Activated CD4-positive, alpha-beta memory T cell treated with anti-CD3 and anti-CD28 coated beads, Interleukin-2, amount 10 ng/mL, durations not matched to agents 7 days and 5 days (primary cell): ENCODE results near the gene TSHR. TPM values are rescaled to one million over a fixed set of nuclear protein-coding genes. Genes with fewer than 3 reads are reported as not detected.
"Not testable (repeated sequence)": the region's sequence is repeated elsewhere in the genome, so short reads cannot be mapped to it uniquely, and the experiment has no call there.

Experiments
- CTCF ChIA-PET: fragments of 350-600 bp; sonication (Branson Sonifier 250); formaldehyde crosslinking; loops from one replicate; lab custom pipeline; 2021; ENCODE audit warnings: antibody characterized with exemption, inconsistent platforms; lab: Charles Lee
- POLR2A ChIA-PET: fragments of 350-600 bp; sonication (Branson Sonifier 250); formaldehyde crosslinking; loops from one replicate; lab custom pipeline; 2021; ENCODE audit warnings: antibody characterized with exemption; lab: Charles Lee
- DNase-seq: peaks from one replicate; pipeline ENCODE4 v3.0.0-alpha.2; 2020
- H3K27ac Mint-ChIP-seq: one replicate; pipeline ENCODE4 v1.8.0; 2021; ENCODE audit warnings: mild to moderate bottlenecking, mixed read lengths
- H3K27me3 Mint-ChIP-seq: one replicate; pipeline ENCODE4 v1.8.0; 2021; ENCODE audit warnings: mixed read lengths
- H3K36me3 Mint-ChIP-seq: one replicate; pipeline ENCODE4 v1.8.0; 2021; ENCODE audit warnings: low read depth, mixed read lengths
- H3K4me1 Mint-ChIP-seq: one replicate; pipeline ENCODE4 v1.8.0; 2021; ENCODE audit warnings: mixed read lengths
- H3K4me3 Mint-ChIP-seq: one replicate; pipeline ENCODE4 v1.8.0; 2021; ENCODE audit warnings: mild to moderate bottlenecking, mixed read lengths
- H3K9me3 Mint-ChIP-seq: one replicate; pipeline ENCODE4 v1.8.0; 2021; ENCODE audit warnings: mixed read lengths
- total RNA-seq, 2 experiments: library from RNA; stranded (reverse); gene quantifications; one replicate each; pipeline ENCODE4 v1.2.3, GENCODE V29; 2021

The TSHR gene
- total RNA-seq, 2 experiments from 2014 or later: 0.70 to 1.6 TPM

DNA sequence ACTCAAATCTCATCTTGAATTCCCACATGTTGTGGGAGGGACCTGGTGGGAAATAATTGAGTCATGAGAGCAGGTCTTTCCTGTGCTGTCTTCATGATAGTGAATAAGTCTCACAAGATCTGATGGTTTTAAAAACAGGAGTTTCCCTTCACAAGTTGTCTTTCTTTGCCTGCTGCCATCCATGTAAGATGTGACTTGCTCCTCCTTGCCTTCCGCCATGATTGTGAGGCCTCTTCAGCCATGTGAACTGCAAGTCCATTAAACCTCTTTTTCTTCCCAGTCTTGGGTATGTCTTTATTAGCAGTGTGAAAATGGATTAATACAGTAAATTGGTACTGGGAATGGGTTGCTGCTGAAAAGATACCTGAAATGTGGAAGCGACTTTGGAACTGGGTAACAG is 98.6 kb downstream of the TSHR start:
- POLR2A ChIA-PET, H3K36me3 Mint-ChIP-seq, CTCF ChIA-PET, DNase-seq, H3K27ac Mint-ChIP-seq, H3K27me3 Mint-ChIP-seq, H3K4me3 Mint-ChIP-seq, H3K4me1 Mint-ChIP-seq: not testable (repeated sequence)
- peaks cover 12% of the 10 kb centered on the region for H3K9me3 Mint-ChIP-seq

DNA sequence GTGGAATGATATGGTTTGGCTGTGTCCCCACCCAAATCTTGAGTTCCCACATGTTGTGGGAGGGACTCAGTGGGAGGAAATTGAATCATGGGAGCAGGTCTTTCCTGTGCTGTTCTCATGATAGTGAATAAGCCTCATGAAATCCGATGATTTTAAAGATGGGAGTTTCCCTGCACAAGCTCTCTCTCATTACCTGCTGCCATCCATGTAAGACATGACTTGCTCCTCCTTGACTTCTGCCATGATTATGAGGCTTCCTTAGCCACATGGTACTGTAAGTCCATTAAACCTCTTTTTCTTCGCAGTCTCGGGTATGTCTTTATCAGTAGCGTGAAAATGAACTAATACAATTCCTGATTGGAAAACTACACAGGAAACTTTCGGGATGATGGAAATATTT is 100.5 kb downstream of the TSHR start:
- no peak overlapping the region for H3K27ac Mint-ChIP-seq
- H3K27me3 Mint-ChIP-seq: peaks cover 8% of the 10 kb centered on the region
- H3K36me3 Mint-ChIP-seq: no peaks in the 10 kb centered on the region
- ChIA-PET CTCF (no interaction called here), POLR2A (no interaction called here)
- DNase-seq: no peak
- no peaks in the 10 kb centered on the region for H3K4me1 Mint-ChIP-seq
- H3K9me3 Mint-ChIP-seq: peaks cover 12% of the 10 kb centered on the region
- no peak overlapping the region for H3K4me3 Mint-ChIP-seq

DNA sequence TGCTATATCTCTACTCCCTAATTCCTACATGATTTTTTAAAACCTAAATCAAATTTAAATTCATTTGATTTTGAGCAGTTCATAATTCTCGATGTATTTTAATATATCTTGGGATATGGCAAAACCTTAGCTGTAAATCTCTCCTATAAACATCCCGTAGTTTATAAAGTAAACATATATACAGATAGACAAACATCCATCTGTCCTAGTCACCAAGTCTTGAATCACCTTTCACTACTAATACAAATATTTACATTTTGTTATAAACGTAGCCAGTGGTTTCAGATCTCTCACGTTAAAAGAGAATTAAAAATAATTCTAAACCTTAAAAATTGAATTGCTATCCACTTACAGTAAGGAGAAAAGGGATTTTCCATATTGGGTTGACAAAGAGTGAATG is 107.0 kb downstream of the TSHR start:
- Mint-ChIP-seq H3K27me3 (peaks cover 4% of the 10 kb centered on the region), H3K4me3 (no peak overlapping the region), H3K36me3 (no peaks in the 10 kb centered on the region), H3K9me3 (no peaks in the 10 kb centered on the region), H3K4me1 (no peaks in the 10 kb centered on the region), H3K27ac (no peak overlapping the region)
- CTCF ChIA-PET: no interaction called here
- no peak for DNase-seq
- POLR2A ChIA-PET: no interaction called here

DNA sequence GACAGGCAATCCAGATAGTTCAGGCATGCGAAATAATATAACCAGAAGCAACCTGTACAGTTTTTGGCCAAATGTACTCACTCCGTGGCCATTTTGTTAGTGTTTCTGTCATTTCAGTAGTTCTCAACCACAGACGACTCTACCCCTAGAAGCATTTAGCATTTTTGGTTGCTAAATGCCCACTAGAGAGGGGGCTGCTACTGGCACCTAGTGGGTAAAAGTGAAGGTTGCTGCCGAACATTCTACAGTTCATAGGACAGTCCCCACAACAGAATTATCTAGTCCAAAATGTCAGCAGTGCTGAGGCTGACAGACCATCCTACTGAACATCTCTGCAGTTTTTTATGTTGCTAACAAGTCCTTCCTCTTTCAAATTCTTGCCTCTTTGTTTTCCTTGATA is 107.4 kb downstream of the TSHR start:
- H3K4me3 Mint-ChIP-seq: no peak overlapping the region
- H3K9me3 Mint-ChIP-seq: no peaks in the 10 kb centered on the region
- peaks cover 4% of the 10 kb centered on the region for H3K27me3 Mint-ChIP-seq
- CTCF ChIA-PET: interaction anchor here (0.7 kb wide), 1 partner anchor 75 kb away, joined by 3 read pairs; no protein-coding TSS in a partner anchor
- POLR2A ChIA-PET: no interaction called here
- no peak overlapping the region for H3K27ac Mint-ChIP-seq
- H3K36me3 Mint-ChIP-seq: no peaks in the 10 kb centered on the region
- DNase-seq: peak; percentile 17
- H3K4me1 Mint-ChIP-seq: no peaks in the 10 kb centered on the region

DNA sequence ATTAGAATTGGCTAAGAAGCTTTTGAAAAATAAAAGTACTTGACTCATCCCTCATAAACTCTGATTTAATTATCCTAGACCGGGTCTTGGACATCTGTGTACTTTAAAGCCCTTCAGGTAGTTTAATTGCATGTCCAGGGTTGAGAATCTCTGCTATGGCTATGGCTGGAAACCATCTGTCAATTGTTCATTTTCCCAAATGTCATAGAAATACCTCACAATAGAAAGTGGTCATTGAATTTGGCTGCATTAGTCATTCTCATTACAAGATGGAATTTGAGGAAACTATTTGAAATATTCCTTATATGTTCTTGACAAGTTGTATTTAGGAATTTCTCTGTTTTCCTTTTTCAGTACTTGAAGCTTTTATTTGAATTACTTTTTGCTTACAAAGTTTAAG is 111.3 kb downstream of the TSHR start:
- Mint-ChIP-seq H3K4me3 (no peak overlapping the region), H3K36me3 (no peaks in the 10 kb centered on the region), H3K27ac (no peak overlapping the region), H3K4me1 (no peaks in the 10 kb centered on the region), H3K27me3 (peaks cover 2% of the 10 kb centered on the region), H3K9me3 (peaks cover 5% of the 10 kb centered on the region)
- POLR2A ChIA-PET: no interaction called here
- CTCF ChIA-PET: no interaction called here
- no peak for DNase-seq

DNA sequence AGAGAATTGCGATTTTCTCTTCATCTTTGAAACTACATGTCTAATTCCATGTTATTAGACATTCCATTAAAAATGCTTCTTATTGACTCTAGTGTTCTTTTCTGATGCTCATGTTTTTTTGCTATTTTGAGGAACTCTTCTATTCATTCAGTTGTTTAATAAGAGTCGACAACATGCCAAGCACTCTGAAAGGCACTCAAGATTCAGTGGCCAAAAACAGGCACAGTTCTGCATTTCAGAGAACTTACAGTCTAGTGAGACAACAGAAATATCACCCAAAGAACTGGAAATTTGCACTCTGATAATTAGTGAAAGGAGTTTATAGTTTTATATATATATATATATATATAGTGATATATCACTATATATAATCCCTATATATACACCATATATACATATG is 111.7 kb downstream of the TSHR start:
- H3K4me1 Mint-ChIP-seq: no peaks in the 10 kb centered on the region
- H3K4me3 Mint-ChIP-seq: no peak overlapping the region
- H3K9me3 Mint-ChIP-seq: peaks cover 5% of the 10 kb centered on the region

DNA sequence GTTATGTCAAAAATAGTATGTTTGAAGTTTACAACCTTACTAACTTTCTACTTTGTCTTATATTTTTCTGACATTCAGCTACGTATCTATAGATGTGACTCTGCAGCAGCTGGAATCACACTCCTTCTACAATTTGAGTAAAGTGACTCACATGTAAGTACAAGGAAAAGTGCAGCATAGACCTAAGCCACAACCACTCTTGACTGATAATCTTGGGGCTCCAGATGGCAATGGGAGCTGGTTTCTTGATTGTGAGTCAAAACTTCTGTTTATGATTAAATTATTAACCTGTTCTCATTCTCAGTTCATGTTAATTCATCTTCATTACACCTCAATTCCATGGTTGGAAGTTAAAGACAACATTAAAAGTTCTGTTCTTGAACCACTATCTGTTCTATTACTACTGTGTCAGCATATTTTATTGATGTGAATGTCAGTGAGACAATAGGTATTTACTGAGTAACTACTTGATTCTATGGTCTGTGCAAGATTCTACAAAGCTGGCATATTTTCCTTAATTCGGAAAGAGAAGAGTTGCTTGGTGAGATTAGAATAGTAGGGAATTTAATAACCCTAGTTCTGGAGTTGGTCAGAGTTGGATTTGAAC is 112.9 kb downstream of the TSHR start:
- Mint-ChIP-seq H3K9me3 (peaks cover 5% of the 10 kb centered on the region), H3K4me3 (no peak overlapping the region), H3K36me3 (no peaks in the 10 kb centered on the region), H3K27me3 (peaks cover 2% of the 10 kb centered on the region), H3K4me1 (no peaks in the 10 kb centered on the region), H3K27ac (no peak overlapping the region)
- CTCF ChIA-PET: interaction anchor here (0.5 kb wide), 1 partner anchor 1633 kb away, joined by 4 read pairs; no protein-coding TSS in a partner anchor
- no peak for DNase-seq
- POLR2A ChIA-PET: no interaction called here

More for the DNA sequence above, 111.7 kb downstream of the TSHR start:
- CTCF ChIA-PET: no interaction called here
- no peaks in the 10 kb centered on the region for H3K36me3 Mint-ChIP-seq
- H3K27ac Mint-ChIP-seq: no peak overlapping the region
- DNase-seq: no peak
- POLR2A ChIA-PET: no interaction called here
- H3K27me3 Mint-ChIP-seq: peaks cover 2% of the 10 kb centered on the region

DNA sequence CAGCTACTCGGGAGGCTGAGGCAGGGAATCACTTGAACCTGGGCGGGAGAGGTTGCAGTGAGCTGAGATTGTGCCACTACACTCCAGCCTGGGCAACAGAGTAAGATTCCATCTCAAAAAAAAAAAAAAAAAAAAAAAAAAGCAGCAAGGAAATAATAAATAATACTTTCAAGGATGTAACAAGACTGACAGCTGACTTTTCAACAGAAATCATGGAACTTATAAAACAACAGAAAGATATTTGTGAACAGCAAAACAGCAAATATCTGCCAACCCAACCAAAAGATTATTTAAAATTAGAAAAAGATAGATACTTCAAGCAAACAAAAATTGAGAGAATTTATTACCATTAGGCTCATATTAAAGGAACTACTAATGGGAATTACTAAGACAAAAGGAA is 115.1 kb downstream of the TSHR start:
- POLR2A ChIA-PET: no interaction called here
- Mint-ChIP-seq H3K9me3 (peaks cover 5% of the 10 kb centered on the region), H3K4me3 (no peak overlapping the region), H3K27me3 (peaks cover 5% of the 10 kb centered on the region), H3K4me1 (no peaks in the 10 kb centered on the region), H3K36me3 (no peaks in the 10 kb centered on the region), H3K27ac (no peak overlapping the region)
- CTCF ChIA-PET: no interaction called here
- no peak for DNase-seq

DNA sequence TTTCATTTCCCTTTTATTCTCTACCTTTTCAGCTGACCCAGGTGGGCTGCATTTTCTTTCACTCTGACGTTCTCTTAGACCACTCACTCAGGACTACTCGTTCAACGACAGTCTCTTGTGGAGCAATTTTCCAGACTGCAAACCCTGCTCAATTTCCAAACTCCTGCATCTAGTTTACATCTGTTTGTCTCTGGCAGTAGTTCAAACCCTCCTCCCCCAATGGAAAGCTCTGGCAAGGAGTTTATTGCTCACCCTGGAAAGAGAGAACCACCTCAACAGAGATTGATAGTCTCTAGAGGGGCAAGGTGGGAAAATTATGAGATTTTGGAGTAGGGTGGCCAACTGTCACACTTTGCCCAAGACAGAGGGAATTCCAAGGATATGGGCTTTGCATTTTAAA is 130.2 kb downstream of the TSHR start:
- Mint-ChIP-seq H3K4me3 (no peak overlapping the region), H3K27ac (no peak overlapping the region), H3K27me3 (no peaks in the 10 kb centered on the region), H3K36me3 (no peaks in the 10 kb centered on the region), H3K9me3 (no peaks in the 10 kb centered on the region), H3K4me1 (no peaks in the 10 kb centered on the region)
- ChIA-PET POLR2A (no interaction called here), CTCF (interaction anchor here (1.0 kb wide), 1 partner anchor 13 kb away, joined by 3 read pairs; no protein-coding TSS in a partner anchor)
- no peak for DNase-seq

DNA sequence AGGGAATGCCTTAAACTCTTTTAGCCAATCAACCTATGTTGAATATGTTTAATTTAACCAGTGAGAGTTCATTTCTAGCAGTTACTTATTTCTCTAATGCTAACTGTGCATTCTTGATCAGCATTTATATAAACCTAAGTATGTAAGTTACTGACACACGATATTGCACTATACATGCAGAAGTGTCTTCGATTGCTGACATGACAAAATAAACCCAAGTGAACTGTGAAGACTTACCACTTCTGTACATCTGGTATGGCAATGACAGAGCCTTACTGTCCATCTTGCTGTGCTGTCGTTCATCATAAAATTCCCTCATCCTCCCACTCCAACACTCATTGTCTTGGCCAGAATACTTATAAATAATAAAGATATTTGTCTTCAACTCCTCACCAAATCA is 131.8 kb downstream of the TSHR start:
- ChIA-PET CTCF (no interaction called here), POLR2A (no interaction called here)
- no peak overlapping the region for H3K4me3 Mint-ChIP-seq
- H3K36me3 Mint-ChIP-seq: no peaks in the 10 kb centered on the region
- H3K9me3 Mint-ChIP-seq: no peaks in the 10 kb centered on the region
- no peak overlapping the region for H3K27ac Mint-ChIP-seq
- H3K27me3 Mint-ChIP-seq: no peaks in the 10 kb centered on the region
- no peak for DNase-seq
- no peaks in the 10 kb centered on the region for H3K4me1 Mint-ChIP-seq

DNA sequence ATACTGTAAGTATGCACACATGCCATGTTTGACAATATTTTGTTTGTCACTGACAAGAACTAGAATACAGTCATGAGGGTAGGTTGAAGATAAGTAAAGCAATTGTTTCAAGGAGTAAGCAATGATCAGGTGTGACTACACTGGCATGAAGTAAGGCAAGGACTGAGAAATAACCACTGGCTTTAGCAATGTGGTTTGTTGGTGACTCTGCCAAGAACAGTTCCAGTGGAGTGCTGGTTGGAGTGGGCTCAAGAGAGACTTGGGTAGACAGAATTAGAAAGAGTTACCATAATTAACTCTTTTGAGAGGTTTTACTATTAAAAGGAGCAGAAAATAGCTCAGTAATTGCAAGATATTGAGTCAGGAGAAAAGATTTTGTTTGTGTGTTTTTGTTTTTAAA is 135.7 kb downstream of the TSHR start:
- no peaks in the 10 kb centered on the region for H3K36me3 Mint-ChIP-seq
- CTCF ChIA-PET: no interaction called here
- H3K9me3 Mint-ChIP-seq: no peaks in the 10 kb centered on the region
- no peaks in the 10 kb centered on the region for H3K27me3 Mint-ChIP-seq
- H3K27ac Mint-ChIP-seq: no peak overlapping the region
- no peak for DNase-seq
- POLR2A ChIA-PET: no interaction called here
- H3K4me1 Mint-ChIP-seq: no peaks in the 10 kb centered on the region
- H3K4me3 Mint-ChIP-seq: no peak overlapping the region

DNA sequence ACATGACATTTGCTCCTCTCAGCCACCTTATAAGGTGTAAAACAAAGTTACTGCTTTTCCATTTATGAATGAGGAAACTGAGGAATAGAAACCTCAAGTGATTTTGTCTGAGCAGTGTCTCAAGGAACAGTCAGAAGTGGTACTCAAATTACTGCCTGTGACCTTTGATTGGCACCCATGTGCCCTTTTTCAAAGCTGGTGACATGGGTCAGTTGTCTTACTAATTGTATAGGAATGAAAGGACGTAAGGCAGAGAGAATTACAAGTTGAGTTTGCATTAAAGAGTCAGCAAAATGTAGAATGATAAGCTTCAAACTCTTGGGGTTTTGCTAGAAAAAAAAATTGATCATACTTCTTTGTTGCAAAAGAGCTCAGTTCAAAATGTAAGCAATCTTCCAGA is 136.2 kb downstream of the TSHR start:
- no peak overlapping the region for H3K4me3 Mint-ChIP-seq
- CTCF ChIA-PET: no interaction called here
- no peaks in the 10 kb centered on the region for H3K9me3 Mint-ChIP-seq
- no peaks in the 10 kb centered on the region for H3K36me3 Mint-ChIP-seq
- DNase-seq: no peak
- H3K27me3 Mint-ChIP-seq: no peaks in the 10 kb centered on the region
- no peaks in the 10 kb centered on the region for H3K4me1 Mint-ChIP-seq
- POLR2A ChIA-PET: no interaction called here
- H3K27ac Mint-ChIP-seq: no peak overlapping the region

DNA sequence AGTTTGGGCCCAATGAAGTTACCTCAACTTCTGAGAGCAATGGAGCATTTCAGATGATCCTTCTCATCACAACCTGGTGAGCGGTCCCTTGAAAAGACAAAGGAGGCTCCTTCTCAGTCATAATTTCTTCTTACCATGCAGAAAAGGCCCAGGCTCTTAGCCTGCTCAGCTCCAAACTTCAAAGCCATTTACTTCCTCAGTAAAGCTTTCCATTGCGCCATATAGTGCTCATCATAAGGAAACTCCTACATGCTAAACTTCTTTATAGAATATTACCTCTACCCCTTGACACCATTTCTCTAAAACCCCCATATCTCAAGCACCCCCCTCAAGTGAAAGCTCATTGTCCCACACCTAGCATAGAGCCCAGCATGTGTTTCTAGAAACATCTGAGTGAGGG is 138.2 kb downstream of the TSHR start:
- H3K27me3 Mint-ChIP-seq: no peaks in the 10 kb centered on the region
- DNase-seq: no peak
- no peaks in the 10 kb centered on the region for H3K4me1 Mint-ChIP-seq
- CTCF ChIA-PET: no interaction called here
- H3K9me3 Mint-ChIP-seq: no peaks in the 10 kb centered on the region
- H3K36me3 Mint-ChIP-seq: no peaks in the 10 kb centered on the region
- POLR2A ChIA-PET: no interaction called here
- H3K27ac Mint-ChIP-seq: no peak overlapping the region
- no peak overlapping the region for H3K4me3 Mint-ChIP-seq

DNA sequence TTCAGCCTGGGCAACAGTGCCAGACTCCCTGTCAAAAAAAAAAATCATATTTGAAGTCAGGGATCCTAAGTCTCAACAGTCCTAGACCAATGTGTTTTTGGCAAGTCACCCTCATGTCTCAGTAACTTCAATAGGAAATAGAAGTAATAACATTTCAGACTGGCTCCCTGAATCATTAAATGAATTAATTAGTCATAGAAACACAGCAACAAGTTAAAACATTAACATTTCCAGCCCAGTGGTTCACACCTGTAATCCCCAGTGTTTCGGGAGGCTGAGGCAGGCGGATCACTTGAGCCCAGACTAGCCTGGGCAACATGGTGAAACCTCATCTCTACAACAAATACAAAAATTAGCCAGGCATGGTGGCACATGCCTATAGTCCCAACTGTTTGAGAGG is 140.1 kb downstream of the TSHR start:
- no peaks in the 10 kb centered on the region for H3K27me3 Mint-ChIP-seq
- POLR2A ChIA-PET: no interaction called here
- no peak overlapping the region for H3K27ac Mint-ChIP-seq
- no peaks in the 10 kb centered on the region for H3K9me3 Mint-ChIP-seq
- no peak overlapping the region for H3K4me3 Mint-ChIP-seq
- CTCF ChIA-PET: interaction anchor here (1.4 kb wide), 1 partner anchor 75 kb away, joined by 3 read pairs; no protein-coding TSS in a partner anchor
- no peaks in the 10 kb centered on the region for H3K36me3 Mint-ChIP-seq
- H3K4me1 Mint-ChIP-seq: no peaks in the 10 kb centered on the region
- no peak for DNase-seq
